HG03520 (cell line): ENCODE data around the gene POM121C.
"Not testable (repeated sequence)": the region's sequence is repeated elsewhere in the genome, so short reads cannot be mapped to it uniquely, and the experiment has no call there.

Source experiments
- ATAC-seq: cut with Tn5 transposase; IDR thresholded peaks from one replicate; pipeline ENCODE4 v1.9.1; 2021; ENCODE audit warnings: mild to moderate bottlenecking, moderate library complexity; ENCODE audit not compliant: unreplicated experiment

Gene POM121C

DNA sequence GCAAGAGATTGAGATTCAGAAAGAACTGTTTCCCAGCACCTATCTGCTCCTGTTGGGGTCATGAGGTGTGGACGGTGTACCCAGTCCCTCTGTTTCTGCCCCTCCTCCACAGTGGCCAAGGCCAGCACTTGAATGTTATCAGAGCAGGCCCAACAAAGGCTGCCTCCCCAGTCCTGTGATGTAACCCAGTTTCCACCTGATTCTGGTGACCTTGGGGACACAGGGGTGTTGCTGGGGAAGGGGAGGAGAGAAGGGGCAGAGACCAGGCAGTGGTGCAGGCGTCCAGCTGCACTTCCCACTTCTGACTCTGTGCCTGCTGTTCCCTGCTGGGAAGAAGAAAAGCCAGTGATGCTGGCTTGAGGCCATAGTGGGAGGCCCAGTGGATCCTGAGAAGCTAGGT, 88.2 kb downstream of the POM121C start:
- ATAC-seq, result not testable (repeated sequence)

GRCh38 chr7:75395329-75395728, 90.8 kb downstream of the POM121C start, which contains the start of gene TRIM73:
TRIM73 (plus strand) TSS chr7:75395629; CDS start chr7:75398934, 3,305 bp downstream.
- ATAC-seq, result not testable (repeated sequence)

DNA sequence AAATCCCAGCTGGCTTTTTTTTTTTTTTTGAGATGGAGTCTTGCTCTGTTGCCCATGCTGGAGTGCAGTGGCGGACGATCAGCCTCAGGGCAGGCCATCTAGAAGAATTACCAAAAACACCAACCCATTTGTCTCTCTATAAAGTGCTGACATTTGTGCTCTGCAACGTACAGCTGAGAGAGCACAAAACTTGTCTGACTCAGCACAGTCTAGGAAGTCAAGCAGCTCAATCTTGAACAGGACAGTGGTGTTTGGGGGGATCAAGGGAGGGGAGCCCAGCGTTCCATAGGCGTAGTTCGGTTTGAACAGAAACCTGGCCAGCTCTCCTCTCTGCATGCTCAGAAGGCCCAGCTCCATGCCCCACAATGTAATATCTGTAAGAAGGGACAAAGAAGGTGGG, 92.9 kb downstream of the POM121C start:
- ATAC-seq, result not testable (repeated sequence)

GRCh38 chr7:75374519-75375317, 111.4 kb downstream of the POM121C start:
- ATAC-seq, result not testable (repeated sequence)

DNA sequence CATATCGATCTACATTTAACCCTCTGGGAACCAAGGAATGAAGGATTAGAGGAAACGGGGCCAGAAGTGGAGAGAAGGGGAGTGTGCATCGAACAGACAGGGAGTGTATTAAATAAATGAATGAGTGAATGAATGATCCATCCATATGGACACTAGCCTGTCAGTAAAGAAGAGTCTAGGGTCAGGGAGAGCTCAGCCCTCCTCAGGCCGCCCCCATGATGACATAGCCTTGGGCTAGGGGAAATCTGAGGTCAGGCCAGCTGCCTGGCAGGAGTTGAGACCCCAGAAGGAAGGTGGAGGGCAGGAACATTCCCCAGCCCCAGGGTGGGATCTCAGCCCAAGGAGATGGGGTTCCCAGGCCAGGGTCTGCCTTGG, 112.0 kb downstream of the POM121C start:
- not testable (repeated sequence) for ATAC-seq

DNA sequence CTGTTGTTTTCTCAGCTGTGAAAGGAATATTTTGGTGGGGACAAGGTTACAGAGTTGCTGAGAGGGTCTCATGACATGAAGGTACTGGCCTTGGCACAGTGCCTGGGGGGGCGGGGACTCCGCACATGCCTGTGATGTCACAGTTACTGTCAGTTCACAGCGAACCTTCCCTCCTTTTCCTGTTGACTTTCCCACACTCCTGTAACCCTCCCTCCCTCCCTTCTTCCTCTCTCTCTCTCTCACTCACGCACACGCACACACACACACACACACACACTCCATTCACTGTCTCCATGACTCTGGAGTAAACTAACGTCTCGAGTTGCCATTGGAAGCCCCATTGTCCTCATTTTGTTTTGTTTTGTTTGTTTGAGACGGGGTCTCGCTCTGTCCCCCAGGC, 118.8 kb downstream of the POM121C start:
- not testable (repeated sequence) for ATAC-seq
